GM23248 (cell line): ENCODE data around the gene TSPAN16. TPM values are rescaled to one million over a fixed set of nuclear protein-coding genes. Genes with fewer than 3 reads are reported as not detected.

Experiments
- DNase-seq: peaks from one replicate; pipeline ENCODE4 v3.0.0-alpha.2; 2015
- H2AFZ ChIP-seq: fragments of 200-600 bp; sonication (generic); 2 replicates; pipeline ENCODE4 v1.6.1; 2016; ENCODE audit warnings: antibody characterized with exemption
- H3F3A ChIP-seq: fragments of 200-600 bp; sonication (generic); 2 replicates; pipeline ENCODE4 v1.6.1; 2016; ENCODE audit warnings: mild to moderate bottlenecking, antibody characterized with exemption, mixed run types; ENCODE audit not compliant: insufficient read depth
- H3K27ac ChIP-seq: fragments of 200-600 bp; sonication (generic); 2 replicates; pipeline ENCODE4 v1.5.1; 2016; ENCODE audit warnings: mild to moderate bottlenecking
- H3K27me3 ChIP-seq: fragments of 200-600 bp; sonication (generic); replicated peaks from 2 replicates; pipeline ENCODE4 v1.6.1; 2016; ENCODE audit warnings: mild to moderate bottlenecking; ENCODE audit not compliant: insufficient read depth
- H3K36me3 ChIP-seq: fragments of 200-600 bp; sonication (generic); 2 replicates; pipeline ENCODE4 v1.6.1; 2016; ENCODE audit warnings: low read depth, mild to moderate bottlenecking
- H3K4me1 ChIP-seq: fragments of 200-600 bp; sonication (generic); 2 replicates; pipeline ENCODE4 v1.6.1; 2016; ENCODE audit warnings: mild to moderate bottlenecking; ENCODE audit not compliant: insufficient read depth
- H3K4me2 ChIP-seq: fragments of 200-600 bp; sonication (generic); one replicate; pipeline ENCODE4 v1.6.1; 2016; ENCODE audit warnings: mild to moderate bottlenecking; ENCODE audit not compliant: unreplicated experiment
- H3K4me3 ChIP-seq: fragments of 200-600 bp; sonication (generic); 2 replicates; pipeline ENCODE4 v1.5.1; 2016; ENCODE audit warnings: mild to moderate bottlenecking
- H3K79me2 ChIP-seq: fragments of 200-600 bp; sonication (generic); 2 replicates; pipeline ENCODE4 v1.6.1; 2016; ENCODE audit warnings: mild to moderate bottlenecking; ENCODE audit not compliant: insufficient read depth
- H3K9ac ChIP-seq: fragments of 200-600 bp; sonication (generic); 2 replicates; pipeline ENCODE4 v1.6.1; 2016; ENCODE audit warnings: mild to moderate bottlenecking
- H3K9me2 ChIP-seq: fragments of 200-600 bp; sonication (generic); 2 replicates; pipeline ENCODE4 v1.6.1; 2016; ENCODE audit warnings: mixed run types, mild to moderate bottlenecking, moderate library complexity; ENCODE audit not compliant: insufficient read depth
- H3K9me3 ChIP-seq: fragments of 200-600 bp; sonication (generic); one replicate; pipeline ENCODE4 v1.6.1; 2017; ENCODE audit warnings: low read depth
- H4K20me1 ChIP-seq: fragments of 200-600 bp; sonication (generic); 2 replicates; pipeline ENCODE4 v1.6.0; 2016; ENCODE audit not compliant: insufficient read depth
- EZH2 ChIP-seq: fragments of 200-600 bp; sonication (generic); IDR thresholded peaks from 2 replicates; pipeline ENCODE4 v1.6.1; 2018; ENCODE audit warnings: antibody characterized with exemption, mild to moderate bottlenecking; ENCODE audit not compliant: insufficient read depth, poor library complexity, severe bottlenecking
- EZH2phosphoT487 ChIP-seq: fragments of 200-600 bp; sonication (generic); IDR thresholded peaks from 2 replicates; pipeline ENCODE4 v1.6.1; 2018; ENCODE audit warnings: antibody characterized with exemption, moderate library complexity, mild to moderate bottlenecking, low read depth; ENCODE audit not compliant: insufficient read depth
- WGBS, 2 experiments: methylation state at CpG; one replicate each; pipeline ENCODE4 v1.1.6; 2015 to 2017; ENCODE audit warnings: low lambda C conversion rate in 2 of 2, low coverage in 1 of 2; ENCODE audit errors: missing lambda C conversion rate in 2 of 2; 5-methylcytosine and 5-hydroxymethylcytosine counted together
- in situ Hi-C: fragments of 300-500 bp; cut with MboI; formaldehyde crosslinking; loops from 2 replicates; pipeline ENCODE4 v1.15.0; 2020
- polyA plus RNA-seq: library from polyadenylated mRNA; unstranded; fragments of >200 nt; fragmentation: Nextera tagmentation; extraction: Ambion mirVana; gene quantifications from 2 replicates; pipeline ENCODE4 v1.2.1, GENCODE V29; 2016
- total RNA-seq: library from RNA; depleted of rRNA; stranded (reverse); fragments of >200 nt; shearing (Covaris generic); gene quantifications from 2 replicates; pipeline ENCODE4 v1.2.3, GENCODE V29; 2014

Gene TSPAN16
- total and polyA plus RNA-seq, 2 experiments from 2014 or later = not detected

DNA sequence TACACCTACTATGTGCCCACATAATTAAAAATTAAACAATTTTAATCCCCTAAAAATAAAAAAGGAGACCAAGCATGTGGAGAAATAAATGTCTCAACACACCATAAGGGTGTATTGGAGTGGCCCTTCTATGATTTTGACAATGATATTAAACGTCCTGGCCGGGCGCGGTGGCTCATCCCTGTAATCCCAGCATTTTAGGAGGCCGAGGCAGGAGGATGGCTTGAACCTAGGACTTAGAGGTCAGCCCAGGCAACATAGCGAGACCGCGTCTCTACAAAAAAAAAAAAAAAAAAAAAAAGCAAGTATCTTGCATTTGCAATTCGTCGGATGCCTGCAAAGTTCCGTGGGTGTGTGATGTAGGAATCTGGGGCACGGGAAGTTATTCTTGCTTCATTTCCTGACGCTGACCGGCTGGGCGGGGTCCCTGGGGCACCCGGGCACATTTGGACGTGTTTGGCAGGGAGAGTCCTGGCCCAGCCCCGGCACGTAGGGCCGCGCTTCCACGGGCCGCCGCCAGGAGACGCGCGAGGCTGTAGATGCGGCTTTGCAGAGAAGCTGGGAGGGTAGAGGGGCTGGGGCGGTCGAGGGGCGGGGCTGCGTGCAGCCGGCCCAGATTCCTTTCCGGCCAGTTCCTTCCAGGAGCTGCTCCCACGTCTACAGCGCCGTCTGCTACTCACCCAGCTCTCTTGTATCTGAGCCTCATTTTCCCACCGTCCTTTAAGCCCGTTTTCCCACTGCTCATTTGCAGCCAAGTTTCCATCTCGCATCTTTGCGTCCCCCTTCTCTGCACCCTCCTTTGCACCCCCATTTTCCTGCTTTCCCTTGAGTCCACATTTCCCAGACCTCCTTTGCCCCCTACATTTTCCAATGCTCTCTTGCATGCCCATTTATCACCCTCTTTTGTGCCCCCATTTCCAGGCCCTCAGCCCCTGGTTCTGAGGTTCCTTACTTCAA is 2.2 kb upstream of the TSPAN16 start:
- DNase-seq = peak; percentile 94
- Histone ChIP-seq H3K9ac (peak overlapping the region; percentile 51), H3F3A (peaks cover 9% of the 10 kb centered on the region), H3K4me1 (peaks cover 6% of the 10 kb centered on the region), H3K9me3 (no peaks in the 10 kb centered on the region), H3K79me2 (no peaks in the 10 kb centered on the region), H3K36me3 (no peaks in the 10 kb centered on the region), H3K4me2 (peak overlapping the region; percentile 27), H3K9me2 (no peaks in the 10 kb centered on the region), H3K27me3 (no peaks in the 10 kb centered on the region), H3K27ac (peak overlapping the region; percentile 54), H3K4me3 (peak overlapping the region; percentile 57), H4K20me1 (no peaks in the 10 kb centered on the region), H2AFZ (peak overlapping the region; percentile 61)
- TF ChIP-seq EZH2phosphoT487 (no peak), EZH2 (no peak)
- WGBS, 2 experiments = 4 to 5% methylated on average over 34 to 41 of the region's 41 CpGs
- in situ Hi-C loops = loop anchor here (25.0 kb wide), 1 partner anchor 169 kb away; no protein-coding TSS in a partner anchor

DNA sequence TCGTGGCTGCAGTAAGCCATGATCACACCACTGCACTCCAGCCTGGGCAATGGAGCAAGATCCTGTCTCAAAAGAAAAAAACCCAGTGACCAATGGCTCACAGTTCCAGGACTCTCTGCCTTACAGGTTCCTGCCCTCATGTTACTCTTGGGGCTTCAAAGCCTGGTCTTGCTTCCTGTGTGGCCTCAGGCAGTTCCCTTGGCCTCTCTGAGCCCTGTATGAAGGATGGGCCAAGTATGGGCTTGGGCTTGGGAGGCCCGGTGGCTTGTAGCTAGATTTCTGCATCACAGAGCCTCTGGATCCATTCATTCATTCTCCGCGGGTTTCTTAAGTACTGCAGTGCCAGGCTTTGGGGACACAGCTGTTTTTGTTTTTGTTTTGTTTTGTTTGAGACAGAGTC is 780 bp upstream of the TSPAN16 start:
- no peak overlapping the region for H3K4me2 ChIP-seq
- DNase-seq = no peak
- no peak overlapping the region for H2AFZ ChIP-seq
- no peaks in the 10 kb centered on the region for H3K27me3 ChIP-seq
- H3K9me2 ChIP-seq = no peaks in the 10 kb centered on the region
- no peak overlapping the region for H3K27ac ChIP-seq
- H3K9me3 ChIP-seq = no peaks in the 10 kb centered on the region
- TF ChIP-seq EZH2 = no peak
- TF ChIP-seq EZH2phosphoT487 = no peak
- H4K20me1 ChIP-seq = no peaks in the 10 kb centered on the region
- in situ Hi-C loops = loop anchor here (25.0 kb wide), 1 partner anchor 167 kb away; no protein-coding TSS in a partner anchor
- no peak overlapping the region for H3K9ac ChIP-seq
- H3F3A ChIP-seq = peaks cover 9% of the 10 kb centered on the region
- no peaks in the 10 kb centered on the region for H3K36me3 ChIP-seq
- H3K4me1 ChIP-seq = peaks cover 6% of the 10 kb centered on the region
- H3K4me3 ChIP-seq = no peak overlapping the region
- 40 to 45% methylated on average over 4 of the region's 4 CpGs for WGBS, 2 experiments
- H3K79me2 ChIP-seq = no peaks in the 10 kb centered on the region

DNA sequence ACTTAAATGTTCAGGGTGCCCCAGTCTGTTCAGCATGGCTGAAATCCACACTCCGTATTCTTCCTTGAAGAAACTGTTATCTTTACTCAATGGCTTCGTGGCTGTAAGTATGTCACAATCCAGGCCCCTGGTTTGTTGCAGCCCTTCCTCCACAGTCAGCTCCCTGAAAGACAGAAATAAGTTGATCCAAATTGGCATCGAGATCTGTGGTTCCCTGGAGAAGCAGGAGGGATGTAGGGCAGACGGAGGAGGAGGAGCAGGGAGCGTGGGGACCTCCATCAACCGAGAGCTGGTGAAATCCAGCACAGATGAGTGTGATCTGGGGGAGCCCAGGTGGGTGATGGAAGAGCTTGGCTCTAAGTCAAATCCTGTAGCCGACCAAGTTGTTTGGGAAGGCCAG is 304 bp downstream of the TSPAN16 start:
- H3K9me2 ChIP-seq = no peaks in the 10 kb centered on the region
- H2AFZ ChIP-seq = peak overlapping the region; percentile 49
- TF ChIP-seq EZH2phosphoT487 = no peak
- no peak for TF ChIP-seq EZH2
- in situ Hi-C loops = loop anchor here (25.0 kb wide), 1 partner anchor 166 kb away; no protein-coding TSS in a partner anchor
- no peak overlapping the region for H3K4me3 ChIP-seq
- no peak overlapping the region for H3K4me2 ChIP-seq
- H3K36me3 ChIP-seq = no peaks in the 10 kb centered on the region
- no peaks in the 10 kb centered on the region for H3K9me3 ChIP-seq
- H3K27ac ChIP-seq = no peak overlapping the region
- H3F3A ChIP-seq = peaks cover 9% of the 10 kb centered on the region
- peak; percentile 26 for DNase-seq
- no peak overlapping the region for H3K9ac ChIP-seq
- no peaks in the 10 kb centered on the region for H4K20me1 ChIP-seq
- H3K4me1 ChIP-seq = peaks cover 6% of the 10 kb centered on the region
- no peaks in the 10 kb centered on the region for H3K27me3 ChIP-seq
- no peaks in the 10 kb centered on the region for H3K79me2 ChIP-seq
- WGBS, 2 experiments = 17 to 20% methylated on average over 7 of the region's 7 CpGs

DNA sequence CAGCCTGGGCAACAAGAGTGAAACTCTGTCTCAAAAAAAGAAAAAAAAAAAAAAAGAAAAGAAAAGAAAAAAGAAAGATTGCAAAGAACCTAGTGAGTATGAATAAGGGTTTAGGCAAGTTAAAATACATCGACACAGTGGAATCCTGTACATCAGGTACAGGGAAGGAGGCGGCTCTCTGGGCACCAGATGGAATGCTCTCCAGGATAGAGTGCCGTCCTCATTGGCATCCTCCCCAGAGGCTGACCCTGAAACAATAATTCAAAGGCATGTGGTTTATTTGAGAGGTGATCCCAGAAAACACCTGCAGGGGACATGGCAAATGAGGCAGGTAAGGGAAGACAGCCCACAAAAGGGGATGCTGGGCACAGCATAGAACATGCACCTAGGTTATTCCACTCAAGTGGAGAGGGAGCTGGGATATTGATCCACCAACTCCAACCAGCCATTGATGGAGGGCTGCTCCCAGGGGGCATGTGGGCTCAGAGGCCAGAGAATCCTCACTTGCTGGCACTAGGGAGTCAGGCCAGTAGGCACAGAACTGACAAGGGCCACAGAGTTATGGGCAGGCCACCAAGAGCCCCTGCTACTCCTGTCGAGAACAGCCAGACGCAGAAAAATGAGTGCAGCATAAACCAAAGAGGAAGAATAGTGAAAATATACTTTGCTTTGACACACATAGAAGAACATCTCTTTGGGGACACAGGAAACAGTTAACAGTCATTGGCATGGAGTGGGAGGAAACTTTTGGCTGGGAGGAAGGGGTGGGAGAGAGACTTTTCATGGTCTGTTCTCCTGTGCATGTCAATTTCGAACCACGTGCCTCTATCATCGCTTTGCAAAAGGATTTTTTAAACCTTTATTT is 4.2 kb downstream of the TSPAN16 start:
- H3K27me3 ChIP-seq = no peaks in the 10 kb centered on the region
- WGBS, 2 experiments = 41 to 46% methylated on average over 8 of the region's 8 CpGs
- no peak for TF ChIP-seq EZH2phosphoT487
- TF ChIP-seq EZH2 = no peak
- no peaks in the 10 kb centered on the region for H4K20me1 ChIP-seq
- H3K4me3 ChIP-seq = no peak overlapping the region
- no peaks in the 10 kb centered on the region for H3K4me1 ChIP-seq
- H3K4me2 ChIP-seq = no peak overlapping the region
- H3F3A ChIP-seq = peaks cover 5% of the 10 kb centered on the region; the same call in 1 of the 2 replicates
- no peaks in the 10 kb centered on the region for H3K9me2 ChIP-seq
- no peaks in the 10 kb centered on the region for H3K9me3 ChIP-seq
- no peak overlapping the region for H2AFZ ChIP-seq
- no peak overlapping the region for H3K27ac ChIP-seq
- H3K36me3 ChIP-seq = no peaks in the 10 kb centered on the region
- in situ Hi-C loops = loop anchor here (25.0 kb wide), 1 partner anchor 162 kb away; no protein-coding TSS in a partner anchor
- no peak for DNase-seq
- H3K79me2 ChIP-seq = no peaks in the 10 kb centered on the region
- no peak overlapping the region for H3K9ac ChIP-seq
